Measurements from ENCODE around the gene MCF2L2.
"Not testable (repeated sequence)": the region's sequence is repeated elsewhere in the genome, so short reads cannot be mapped to it uniquely, and the experiment has no call there.

Gene MCF2L2

GRCh38 chr3:183261151-183261724, 167.2 kb downstream of the MCF2L2 start:
- no peak for DNase-seq

DNA sequence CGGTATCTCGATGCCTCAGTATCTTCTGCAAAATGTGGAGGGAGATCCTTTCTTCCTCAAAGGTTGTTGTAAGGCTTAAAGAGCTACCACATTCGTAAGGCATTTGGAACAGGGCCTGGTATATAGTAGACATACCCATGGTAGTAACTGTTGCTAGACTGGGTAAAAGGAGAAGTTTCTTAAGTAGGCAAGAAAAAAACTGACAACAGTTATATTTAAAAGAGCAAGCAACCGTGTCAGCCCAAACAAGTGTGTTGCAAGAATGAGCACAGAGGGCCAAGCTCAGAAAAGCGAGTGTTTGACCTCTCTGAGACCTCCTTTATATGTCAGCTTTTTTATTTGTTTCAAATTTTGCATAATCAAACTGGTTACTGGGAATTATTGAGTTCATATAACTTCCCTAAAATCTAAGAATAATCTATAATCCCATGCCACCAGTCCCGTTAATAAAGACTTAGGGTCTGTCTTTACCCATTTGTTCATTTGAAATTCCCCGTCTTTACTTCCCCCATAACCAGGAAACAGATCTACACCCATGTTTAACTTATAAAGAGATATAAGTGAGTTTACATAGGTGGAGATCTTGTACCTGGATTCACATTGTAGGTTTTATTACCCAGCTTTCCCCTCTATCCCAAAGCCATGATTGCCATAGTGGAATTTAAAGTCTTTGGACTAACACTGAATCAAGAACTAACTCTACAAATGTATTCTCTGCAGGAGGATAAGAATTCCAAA, 168.1 kb downstream of the MCF2L2 start:
- DNase-seq = no peak

DNA sequence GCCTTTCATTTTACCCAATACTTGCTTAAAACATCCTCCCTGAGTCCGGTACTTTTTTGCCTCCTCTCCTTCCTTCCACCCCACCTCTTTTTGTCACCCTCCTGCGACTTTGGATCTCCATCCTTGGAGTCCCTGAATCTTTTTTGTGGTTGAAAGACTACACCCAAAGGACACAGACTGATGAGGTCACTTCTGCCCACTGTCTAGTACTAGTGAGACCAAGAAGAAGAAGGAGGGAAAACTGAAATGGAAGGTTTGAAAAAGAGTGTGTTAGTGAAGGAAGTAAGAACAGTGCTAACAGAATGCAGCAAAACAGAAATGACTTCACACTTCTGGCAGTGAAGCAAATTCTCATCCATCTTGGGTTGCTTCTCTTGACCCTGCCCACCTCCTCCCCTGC, 168.8 kb downstream of the MCF2L2 start:
- no peak for DNase-seq

DNA sequence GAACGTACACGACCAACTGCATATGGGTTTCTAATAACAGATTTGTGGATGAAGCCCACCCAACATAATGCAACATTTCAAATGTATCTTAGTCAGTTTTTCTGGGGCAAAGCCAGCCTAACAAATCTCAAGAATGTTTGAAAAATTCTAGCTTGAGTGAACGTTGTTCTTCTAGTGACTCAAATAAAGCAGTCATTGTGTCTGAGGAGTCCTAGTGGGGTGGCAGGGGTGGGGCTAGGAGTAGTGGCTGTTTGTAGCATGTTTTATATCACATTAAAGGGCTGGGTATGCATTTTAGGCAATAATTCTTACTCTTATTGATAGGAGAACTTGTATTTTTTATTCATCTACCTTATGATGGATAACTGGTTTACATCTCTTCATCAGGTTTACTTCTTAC, 169.3 kb downstream of the MCF2L2 start:
- DNase-seq = no peak

- DNase-seq = no peak
Observed at GRCh38 chr3:183255348-183255730, 173.1 kb downstream of the MCF2L2 start.

- no peak for DNase-seq
Observed at GRCh38 chr3:183254487-183255347, 173.7 kb downstream of the MCF2L2 start.

- no peak for DNase-seq
Observed at GRCh38 chr3:183253528-183254486, 174.6 kb downstream of the MCF2L2 start.

DNA sequence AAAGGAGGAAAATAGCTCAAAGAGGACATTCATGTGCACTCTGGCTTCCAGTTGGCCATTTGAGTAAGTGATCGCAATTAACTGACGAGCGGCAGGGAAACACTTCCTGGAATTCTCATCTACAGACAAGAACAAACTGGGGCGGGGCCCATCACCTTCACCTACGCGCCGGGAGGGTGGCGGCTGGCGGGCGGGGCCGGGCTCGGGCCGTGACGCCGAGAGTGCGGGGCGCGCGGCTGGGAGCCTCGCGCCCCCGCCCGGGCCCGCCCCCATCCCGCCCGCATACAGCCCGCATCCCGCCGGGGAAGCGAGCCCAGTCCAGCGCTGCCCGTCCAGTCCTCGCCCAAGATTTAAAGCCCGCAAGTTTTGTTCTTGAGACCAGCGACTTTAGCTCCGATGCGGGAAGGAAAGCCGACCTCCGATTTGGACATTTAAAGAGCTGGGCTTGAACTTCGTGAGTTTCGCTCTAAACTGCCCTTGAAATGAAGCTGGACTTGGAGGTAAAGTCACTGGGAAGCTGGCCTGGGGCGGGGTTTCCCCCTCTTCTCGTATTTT, 175.4 kb downstream of the MCF2L2 start, which contains the start of gene B3GNT5:
Gene B3GNT5 (plus strand): TSS at position 281 of the 555 bp plus-strand sequence. CDS start 16,546 bp downstream, outside the sequence.
- no peak for DNase-seq

GRCh38 chr3:183252118-183252782, 176.2 kb downstream of the MCF2L2 start:
- DNase-seq = no peak

DNA sequence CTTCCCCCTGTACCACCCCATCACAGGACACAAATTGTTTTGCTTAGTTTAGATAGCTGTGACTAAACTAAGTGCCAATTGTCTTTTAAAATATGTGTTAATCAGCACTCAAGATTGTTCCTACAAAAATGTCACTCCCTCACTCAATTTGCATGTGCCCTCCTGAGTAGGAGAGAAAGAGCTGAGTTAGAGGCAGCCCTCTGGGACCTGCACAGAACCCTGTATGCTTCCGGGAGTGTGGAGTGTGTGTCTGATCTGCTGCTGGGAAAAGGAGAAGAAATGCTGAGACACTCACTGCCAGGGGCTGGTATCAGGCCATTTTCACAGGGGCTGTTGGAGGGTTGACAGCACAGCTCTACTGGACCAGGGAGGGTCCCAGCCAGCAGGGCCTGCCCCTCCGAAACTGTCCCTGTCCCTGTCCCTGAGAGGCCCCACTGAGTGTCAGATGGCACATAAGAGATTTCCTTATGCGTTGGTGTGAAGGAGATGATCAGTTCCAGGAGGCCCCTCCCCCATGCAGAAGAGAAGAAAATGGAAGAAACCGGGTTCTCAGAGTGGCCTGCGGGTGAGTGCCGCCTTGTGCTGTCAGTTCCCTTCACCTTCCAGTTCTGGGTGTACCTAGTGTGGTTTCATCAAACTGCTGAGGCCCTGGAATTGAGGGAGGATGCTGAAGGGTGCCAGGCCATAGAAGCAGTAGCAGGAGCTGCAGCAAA, 179.3 kb downstream of the MCF2L2 start:
- no peak for DNase-seq

DNA sequence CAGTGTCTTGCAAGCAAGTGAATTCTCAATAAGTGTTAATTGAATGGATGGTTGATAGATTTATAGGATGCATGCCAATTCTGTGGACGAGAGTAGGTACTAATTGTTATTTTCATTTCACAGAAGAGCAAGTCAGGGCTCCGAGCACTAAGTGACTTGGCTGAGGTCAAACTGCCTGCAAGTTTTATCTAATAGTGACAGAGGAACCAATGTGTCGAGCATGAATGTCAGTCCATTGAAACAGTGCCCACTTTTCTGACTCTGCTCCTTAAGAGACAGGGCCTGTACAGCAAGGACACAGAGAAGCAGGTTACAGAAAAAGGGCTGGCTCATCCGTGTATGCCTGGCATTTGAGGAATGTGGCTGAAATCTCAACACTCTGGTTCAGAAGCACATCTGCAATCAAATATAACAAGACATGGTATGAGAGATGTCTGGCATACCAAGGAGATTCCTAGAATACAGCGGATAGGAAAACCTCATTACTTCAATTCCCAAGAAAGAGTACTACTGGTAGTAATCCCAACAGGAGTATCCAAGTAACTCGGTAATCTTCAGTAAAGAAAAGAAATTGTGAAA, 181.3 kb downstream of the MCF2L2 start:
- DNase-seq = no peak

DNA sequence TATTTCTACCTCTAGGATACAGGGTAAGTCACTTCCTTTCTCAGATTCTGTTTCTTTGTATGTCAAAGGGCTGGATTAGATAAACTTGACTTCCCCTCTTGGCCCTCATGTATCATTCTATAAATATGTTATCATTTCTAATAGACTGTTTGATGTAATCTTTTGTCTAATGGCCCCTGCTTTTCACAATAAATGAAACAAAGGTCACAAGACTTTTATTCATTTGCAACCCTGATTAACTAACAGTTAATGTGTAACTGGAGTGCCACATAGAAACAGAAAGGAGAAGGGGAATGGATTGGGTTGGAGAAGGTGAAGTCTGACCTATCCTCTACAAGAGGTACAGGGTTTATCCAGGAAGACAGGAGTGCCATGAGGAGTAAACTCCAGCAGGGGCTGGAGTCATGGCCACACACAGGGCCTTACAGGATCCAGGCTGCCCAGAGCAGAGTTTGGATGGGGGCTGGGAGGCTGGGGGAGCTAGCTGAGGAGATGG, 183.4 kb downstream of the MCF2L2 start:
- DNase-seq = no peak

DNA sequence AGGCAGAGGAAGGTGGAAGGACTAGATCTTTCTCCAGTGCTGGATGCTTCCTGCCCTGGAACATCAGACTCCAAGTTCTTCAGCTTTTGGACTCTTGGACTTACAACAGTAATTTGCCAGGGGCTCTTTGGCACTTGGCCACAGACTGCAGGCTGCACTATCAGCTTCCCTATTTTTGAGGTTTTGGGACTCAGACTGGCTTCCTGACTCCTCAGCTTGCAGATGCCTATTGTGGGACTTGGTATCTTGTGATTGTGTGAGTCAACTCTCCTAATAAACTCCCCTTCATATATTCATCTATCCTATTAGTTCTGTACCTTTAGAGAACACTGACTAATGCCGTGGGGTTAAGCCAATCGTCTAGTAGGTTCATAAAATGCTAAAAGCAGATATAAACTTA, 184.2 kb downstream of the MCF2L2 start:
- DNase-seq = no peak

- DNase-seq = no peak
Observed at GRCh38 chr3:183242431-183242830, 186.0 kb downstream of the MCF2L2 start.

GRCh38 chr3:183239046-183239445, 189.4 kb downstream of the MCF2L2 start:
- DNase-seq = no peak

GRCh38 chr3:183233966-183234365, 194.5 kb downstream of the MCF2L2 start:
- no peak for DNase-seq

- no peak for DNase-seq
Observed at GRCh38 chr3:183230826-183231225, 197.6 kb downstream of the MCF2L2 start.

- DNase-seq = not testable (repeated sequence)
Observed at GRCh38 chr3:183230251-183230650, 198.2 kb downstream of the MCF2L2 start.

GRCh38 chr3:183229178-183229577, 199.2 kb downstream of the MCF2L2 start:
- no peak for DNase-seq

DNA sequence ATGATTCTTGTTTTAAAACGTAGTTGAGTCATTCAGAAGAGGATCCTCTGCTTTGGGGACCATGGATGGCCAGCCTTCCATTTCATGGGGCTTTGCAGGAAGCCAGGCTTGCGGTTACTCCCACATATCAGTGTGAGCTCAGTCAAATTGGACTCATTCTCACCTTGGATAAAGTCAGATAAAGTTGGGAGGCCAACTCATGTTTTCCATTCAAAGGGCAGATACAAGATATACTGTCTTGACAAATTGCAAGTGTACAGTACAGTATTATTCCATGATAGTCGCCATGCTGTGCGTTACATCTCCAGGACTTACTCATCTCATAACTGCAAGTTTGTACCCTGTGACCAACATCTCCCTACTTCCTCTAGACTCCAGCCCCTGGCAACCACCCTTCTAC, 200.8 kb downstream of the MCF2L2 start:
- DNase-seq = no peak
